HEK293 (cell line): ENCODE results near the gene SIK2.
A peak's percentile ranks its signal among the peaks of the same experiment; 100 is the strongest.

Experiments
- CTCF ChIA-PET: fragments of 350-600 bp; formaldehyde crosslinking; extraction: SDS; loops from one replicate; lab custom pipeline; 2021; ENCODE audit warnings: antibody characterized with exemption; lab: Yijun Ruan, JAX
- POLR2A ChIA-PET: fragments of 300-600 bp; formaldehyde crosslinking; extraction: SDS; loops from one replicate; lab custom pipeline; 2020; ENCODE audit warnings: antibody characterized with exemption, inconsistent platforms; lab: Yijun Ruan, JAX
- H3K27ac ChIP-seq: fragments of 200-500 bp; sonication (Bioruptor generic); 2 replicates; pipeline ENCODE4 v1.5.1; 2014; ENCODE audit warnings: low read depth, low read length, control low read depth, inconsistent platforms; ENCODE audit errors: extremely low read depth
- H3K36me3 ChIP-seq, 2 experiments: fragments of 200-500 bp in 1 of 2; sonication (Bioruptor generic) in 1 of 2; 1 replicate in 1 of 2; 2 replicates in 1 of 2; pipeline ENCODE4 v1.5.1; 2014 to 2017; ENCODE audit warnings: inconsistent platforms in 2 of 2, low read length in 2 of 2; ENCODE audit not compliant: control insufficient read depth in 2 of 2, insufficient read depth in 1 of 2
- H3K4me1 ChIP-seq: fragments of 200-500 bp; sonication (Bioruptor generic); 2 replicates; pipeline ENCODE4 v1.5.1; 2014; ENCODE audit warnings: mild to moderate bottlenecking, low read length, inconsistent platforms; ENCODE audit not compliant: control insufficient read depth, insufficient read depth
- H3K4me3 ChIP-seq: 2 replicates; pipeline ENCODE4 v1.5.1; 2011; ENCODE audit warnings: low read depth, mild to moderate bottlenecking, control low read depth, low read length, moderate library complexity
- H3K9me3 ChIP-seq: fragments of 200-500 bp; sonication (Bioruptor generic); 2 replicates; pipeline ENCODE4 v1.5.1; 2014; ENCODE audit warnings: low read depth, low read length, inconsistent platforms; ENCODE audit not compliant: control insufficient read depth, insufficient read depth
- GLI2 ChIP-seq: fragments of 450-650 bp; formaldehyde crosslinking; IDR thresholded peaks from 2 replicates; pipeline ENCODE4; 2017; ENCODE audit warnings: missing biosample characterization, missing genetic modification characterization, low read depth, borderline replicate concordance
- KLF16 ChIP-seq: fragments of 450-650 bp; formaldehyde crosslinking; IDR thresholded peaks from 2 replicates; pipeline ENCODE4 v1.5.1; 2017; ENCODE audit warnings: missing biosample characterization, missing genetic modification characterization
- SCRT2 ChIP-seq: fragments of 450-650 bp; formaldehyde crosslinking; IDR thresholded peaks from 2 replicates; pipeline ENCODE4 v1.5.1; 2016; ENCODE audit warnings: missing biosample characterization, missing genetic modification characterization
- SP7 ChIP-seq: fragments of 450-650 bp; formaldehyde crosslinking; IDR thresholded peaks from 2 replicates; pipeline ENCODE4 v1.5.1; 2016; ENCODE audit warnings: missing biosample characterization, missing genetic modification characterization
- YY1 ChIP-seq: fragments of 450-650 bp; formaldehyde crosslinking; IDR thresholded peaks from 2 replicates; pipeline ENCODE4 v1.5.1; 2018; ENCODE audit warnings: missing biosample characterization, missing genetic modification characterization
- ZBTB11 ChIP-seq: fragments of 450-650 bp; formaldehyde crosslinking; conservative IDR thresholded peaks from 2 replicates; pipeline ENCODE4 v1.5.1; 2016; ENCODE audit warnings: low read depth, missing biosample characterization, missing genetic modification characterization
- ZFP37 ChIP-seq: fragments of 450-650 bp; formaldehyde crosslinking; IDR thresholded peaks from 2 replicates; pipeline ENCODE4 v1.5.1; 2016; ENCODE audit warnings: missing biosample characterization, missing genetic modification characterization
- ZFP41 ChIP-seq: fragments of 450-650 bp; formaldehyde crosslinking; IDR thresholded peaks from 2 replicates; pipeline ENCODE4 v1.5.1; 2016; ENCODE audit warnings: missing biosample characterization, missing genetic modification characterization, borderline replicate concordance
- ZNF146 ChIP-seq: fragments of 450-650 bp; formaldehyde crosslinking; IDR thresholded peaks from 2 replicates; pipeline ENCODE4 v1.5.1; 2016; ENCODE audit warnings: missing biosample characterization, missing genetic modification characterization
- ZNF223 ChIP-seq: fragments of 450-650 bp; formaldehyde crosslinking; IDR thresholded peaks from 2 replicates; pipeline ENCODE4 v1.5.1; 2016; ENCODE audit warnings: missing biosample characterization, missing genetic modification characterization
- ZNF274 ChIP-seq, 2 experiments: fragments of 200-500 bp in 1 of 2; fragments of 450-650 bp in 1 of 2; sonication (Bioruptor generic) in 1 of 2; formaldehyde crosslinking in 1 of 2; IDR thresholded peaks; 2 replicates each; pipeline versions ENCODE4 v1.5.1 to v1.6.1; 2014 to 2016; ENCODE audit warnings: borderline replicate concordance in 1 of 2, inconsistent platforms in 1 of 2, low read length in 1 of 2, missing biosample characterization in 1 of 2, missing genetic modification characterization in 1 of 2
- ZNF398 ChIP-seq: fragments of 450-650 bp; formaldehyde crosslinking; IDR thresholded peaks from 2 replicates; pipeline ENCODE4 v1.5.1; 2017; ENCODE audit warnings: missing biosample characterization, missing genetic modification characterization
- ZNF621 ChIP-seq: fragments of 450-650 bp; formaldehyde crosslinking; IDR thresholded peaks from 2 replicates; pipeline ENCODE4 v1.5.1; 2017; ENCODE audit warnings: missing biosample characterization, missing genetic modification characterization
- ZNF701 ChIP-seq: fragments of 450-650 bp; formaldehyde crosslinking; IDR thresholded peaks from 2 replicates; pipeline ENCODE4 v1.5.1; 2016; ENCODE audit warnings: missing biosample characterization, missing genetic modification characterization
- ZNF707 ChIP-seq: fragments of 450-650 bp; formaldehyde crosslinking; IDR thresholded peaks from 2 replicates; pipeline ENCODE4 v1.5.1; 2016; ENCODE audit warnings: missing biosample characterization, missing genetic modification characterization
- ZXDB ChIP-seq: fragments of 450-650 bp; formaldehyde crosslinking; IDR thresholded peaks from 2 replicates; pipeline ENCODE4 v1.5.1; 2016; ENCODE audit warnings: missing biosample characterization, missing genetic modification characterization
- TF ChIP-seq, protein P1 (sequence below): fragments of 450-650 bp; formaldehyde crosslinking; IDR thresholded peaks from 2 replicates; pipeline ENCODE4 v1.5.1; 2016; ENCODE audit warnings: missing biosample characterization, missing genetic modification characterization
- TF ChIP-seq, protein P2 (sequence below): sonication (generic); formaldehyde crosslinking; IDR thresholded peaks from 2 replicates; pipeline ENCODE4 v1.8.1; 2022; ENCODE audit warnings: mild to moderate bottlenecking, moderate library complexity, missing genetic modification reagents

Gene SIK2

GRCh38 chr11:111736621-111737443 lies 134.6 kb downstream of the SIK2 start:
- POLR2A ChIA-PET: no interaction called here
- H3K27ac ChIP-seq: no peak overlapping the region
- 0 out of 2 replicates have a peak, but pooled peaks have one; percentile 25 for TF ChIP-seq SCRT2 (tag by site-specific recombination)
- no peak for TF ChIP-seq ZNF223 (tag by site-specific recombination)
- no peak for TF ChIP-seq ZFP41 (tag by site-specific recombination)
- TF ChIP-seq YY1 (tag by site-specific recombination): no peak
- no peak for TF ChIP-seq ZNF274 (IDR thresholded peaks at IDR 0.05; ENCODE audit: low read length)
- TF ChIP-seq ZNF274 (tag by site-specific recombination; IDR thresholded peaks at IDR 0.05; ENCODE audit: borderline replicate concordance): no peak
- peaks cover 0 to 32% of the 10 kb centered on the region in 2 experiments; a peak in 1 of 3 replicates for H3K36me3 ChIP-seq
- H3K9me3 ChIP-seq: no peaks in the 10 kb centered on the region
- peaks cover 2% of the 10 kb centered on the region; the same call in 1 of the 2 replicates for H3K4me1 ChIP-seq
- CTCF ChIA-PET: no interaction called here
- H3K4me3 ChIP-seq: no peak overlapping the region

DNA sequence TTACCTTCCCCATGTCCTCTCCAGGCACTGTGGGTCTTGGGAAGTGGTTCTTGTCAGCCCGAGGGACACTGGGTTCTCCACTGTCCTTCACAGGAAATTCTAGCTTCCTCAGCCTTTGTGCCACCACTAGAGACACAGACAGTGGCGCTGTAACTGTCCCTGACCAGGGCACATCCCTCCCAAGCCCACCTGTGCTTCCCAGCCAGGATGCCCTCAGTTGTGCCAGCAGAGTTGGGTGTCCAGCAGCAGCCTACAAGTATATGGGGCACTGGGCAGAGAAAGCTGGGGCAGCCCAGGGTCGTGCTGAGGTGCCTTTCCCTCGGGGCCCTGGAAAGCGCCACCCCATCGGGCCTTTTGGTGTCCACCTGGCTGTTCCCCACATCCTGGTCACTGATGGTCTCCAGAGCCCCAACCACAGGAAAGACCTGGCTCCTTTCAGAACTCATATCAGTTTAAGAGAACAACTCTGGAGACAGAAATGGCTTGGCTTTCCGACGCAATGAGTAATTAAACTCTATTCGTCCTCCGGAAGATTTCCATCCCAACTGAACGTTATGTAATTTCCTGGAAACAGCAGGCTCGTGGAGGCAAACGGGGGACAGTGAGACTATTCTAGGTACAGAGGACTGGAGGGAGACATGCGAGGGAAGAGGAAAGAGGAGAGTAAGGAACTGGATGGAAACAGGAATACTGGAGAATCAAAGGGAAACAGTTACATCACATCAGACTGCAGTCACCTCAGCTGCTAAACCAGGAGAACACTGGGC lies 135.4 kb downstream of the SIK2 start:
- H3K9me3 ChIP-seq: no peaks in the 10 kb centered on the region
- no peak overlapping the region for H3K4me3 ChIP-seq
- H3K36me3 ChIP-seq: peaks cover 0 to 39% of the 10 kb centered on the region in 2 experiments; a peak in 1 of 3 replicates
- ChIA-PET CTCF (interaction anchor here (0.5 to 0.6 kb wide), 2 partner anchors 36 to 43 kb away, joined by 3 read pairs; no protein-coding TSS in a partner anchor), POLR2A (no interaction called here)
- peaks cover 2% of the 10 kb centered on the region; the same call in 1 of the 2 replicates for H3K4me1 ChIP-seq
- no peak overlapping the region for H3K27ac ChIP-seq
- no peak for TF ChIP-seq SP7
- TF ChIP-seq, protein P1, sequence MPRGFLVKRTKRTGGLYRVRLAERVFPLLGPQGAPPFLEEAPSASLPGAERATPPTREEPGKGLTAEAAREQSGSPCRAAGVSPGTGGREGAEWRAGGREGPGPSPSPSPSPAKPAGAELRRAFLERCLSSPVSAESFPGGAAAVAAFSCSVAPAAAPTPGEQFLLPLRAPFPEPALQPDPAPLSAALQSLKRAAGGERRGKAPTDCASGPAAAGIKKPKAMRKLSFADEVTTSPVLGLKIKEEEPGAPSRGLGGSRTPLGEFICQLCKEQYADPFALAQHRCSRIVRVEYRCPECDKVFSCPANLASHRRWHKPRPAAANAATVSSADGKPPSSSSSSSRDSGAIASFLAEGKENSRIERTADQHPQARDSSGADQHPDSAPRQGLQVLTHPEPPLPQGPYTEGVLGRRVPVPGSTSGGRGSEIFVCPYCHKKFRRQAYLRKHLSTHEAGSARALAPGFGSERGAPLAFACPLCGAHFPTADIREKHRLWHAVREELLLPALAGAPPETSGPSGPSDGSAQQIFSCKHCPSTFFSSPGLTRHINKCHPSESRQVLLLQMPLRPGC (tag by site-specific recombination): no peak

DNA sequence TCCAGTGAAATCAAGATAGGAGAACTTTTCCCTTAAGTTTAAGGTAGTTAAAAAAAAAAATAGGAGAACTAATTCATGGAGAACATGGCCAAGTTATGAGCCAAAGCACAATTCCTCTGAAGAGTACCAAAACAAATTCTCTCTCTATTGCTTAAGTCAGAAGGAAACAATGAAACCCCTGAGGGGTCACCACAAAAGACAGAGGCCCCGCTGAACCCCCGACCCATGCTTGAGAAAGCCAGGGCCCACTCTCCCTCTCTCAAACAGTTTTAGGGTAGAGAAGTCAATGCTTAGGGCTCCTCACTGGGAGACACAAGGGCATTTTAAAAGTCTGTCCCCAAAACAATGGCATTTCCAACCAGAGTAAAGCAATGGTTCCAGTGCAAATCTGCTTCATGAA lies 137.1 kb downstream of the SIK2 start:
- no peak overlapping the region for H3K4me3 ChIP-seq
- no peak overlapping the region for H3K27ac ChIP-seq
- H3K4me1 ChIP-seq: peaks cover 2% of the 10 kb centered on the region; the same call in 1 of the 2 replicates
- H3K36me3 ChIP-seq: peaks cover 0 to 56% of the 10 kb centered on the region in 2 experiments; a peak in 2 of 3 replicates
- TF ChIP-seq, protein P2, sequence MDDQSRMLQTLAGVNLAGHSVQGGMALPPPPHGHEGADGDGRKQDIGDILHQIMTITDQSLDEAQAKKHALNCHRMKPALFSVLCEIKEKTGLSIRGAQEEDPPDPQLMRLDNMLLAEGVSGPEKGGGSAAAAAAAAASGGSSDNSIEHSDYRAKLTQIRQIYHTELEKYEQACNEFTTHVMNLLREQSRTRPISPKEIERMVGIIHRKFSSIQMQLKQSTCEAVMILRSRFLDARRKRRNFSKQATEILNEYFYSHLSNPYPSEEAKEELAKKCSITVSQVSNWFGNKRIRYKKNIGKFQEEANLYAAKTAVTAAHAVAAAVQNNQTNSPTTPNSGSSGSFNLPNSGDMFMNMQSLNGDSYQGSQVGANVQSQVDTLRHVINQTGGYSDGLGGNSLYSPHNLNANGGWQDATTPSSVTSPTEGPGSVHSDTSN (CRISPR knock-in tag): no peak
- TF ChIP-seq ZFP37: no peak
- no peak for TF ChIP-seq ZNF146 (tag by site-specific recombination)
- TF ChIP-seq ZBTB11 (tag by site-specific recombination): no peak
- no peak for TF ChIP-seq ZXDB
- no peak for TF ChIP-seq ZNF621 (tag by site-specific recombination)
- no peak for TF ChIP-seq GLI2
- no peak for TF ChIP-seq ZNF398
- TF ChIP-seq ZNF701: no peak
- TF ChIP-seq KLF16 (tag by site-specific recombination): no peak
- no peak for TF ChIP-seq ZNF707 (tag by site-specific recombination)
- no peaks in the 10 kb centered on the region for H3K9me3 ChIP-seq
- POLR2A ChIA-PET: interaction anchor here (0.6 kb wide), 1 partner anchor 27 kb away, joined by 3 read pairs; no protein-coding TSS in a partner anchor
- CTCF ChIA-PET: interaction anchor here (1.2 kb wide), 1 partner anchor 38 kb away, joined by 4 read pairs; no protein-coding TSS in a partner anchor
